IMR-90 (cell line): ENCODE results near the gene AJAP1. TPM values are rescaled to one million over a fixed set of nuclear protein-coding genes. Genes with fewer than 3 reads are reported as not detected.

Source experiments
- ATAC-seq: fragments of 200-7000 bp; cut with Tn5 transposase; 2 replicates; pipeline ENCODE4 v1.9.1; 2020; ENCODE audit warnings: low read depth, mild to moderate bottlenecking, moderate library complexity
- BruUV-seq: library from RNA; stranded (reverse); fragments of 400-500 nt; replicated peaks from 2 replicates; lab custom pipeline; 2021; lab: Mats Ljungman, UMichigan
- CTCF ChIA-PET: fragments of 300-600 bp; formaldehyde crosslinking; extraction: SDS; loops from one replicate; lab custom pipeline; 2021; ENCODE audit warnings: antibody characterized with exemption; lab: Yijun Ruan, JAX
- POLR2A ChIA-PET: fragments of 300-600 bp; sonication (Branson Sonifier 250); formaldehyde crosslinking; loops from one replicate; lab custom pipeline; 2022; ENCODE audit warnings: antibody characterized with exemption; ENCODE audit not compliant: unreplicated experiment; lab: Charles Lee
- DNase-seq: peaks from one replicate; pipeline ENCODE4 v3.0.0; 2013
- H2AFZ ChIP-seq: replicated peaks from 2 replicates; pipeline ENCODE3; 2013; ENCODE audit warnings: low read length, mild to moderate bottlenecking; ENCODE audit not compliant: poor library complexity
- H2AK5ac ChIP-seq: 2 replicates; pipeline ENCODE4 v1.6.1; 2013; ENCODE audit warnings: low read depth, low read length, inconsistent platforms
- H2AK9ac ChIP-seq: replicated peaks from 2 replicates; pipeline ENCODE3; 2013; ENCODE audit warnings: mild to moderate bottlenecking, low read depth, low read length, moderate library complexity; ENCODE audit not compliant: poor library complexity
- H2BK120ac ChIP-seq: 2 replicates; pipeline ENCODE4 v1.6.1; 2013; ENCODE audit warnings: low read depth, low read length, inconsistent platforms
- H2BK15ac ChIP-seq: 3 replicates; pipeline ENCODE4 v1.6.1; 2013; ENCODE audit warnings: low read depth, low read length, inconsistent platforms
- H2BK20ac ChIP-seq: 2 replicates; pipeline ENCODE4 v1.6.1; 2013; ENCODE audit warnings: low read depth, mild to moderate bottlenecking, inconsistent platforms, low read length, moderate library complexity
- H2BK5ac ChIP-seq: 2 replicates; pipeline ENCODE4 v1.6.1; 2013; ENCODE audit warnings: mild to moderate bottlenecking, low read depth, low read length, inconsistent platforms; ENCODE audit not compliant: poor library complexity, severe bottlenecking
- H3K14ac ChIP-seq: replicated peaks from 2 replicates; pipeline ENCODE4 v1.6.1; 2013; ENCODE audit warnings: low read depth, low read length, inconsistent platforms
- H3K18ac ChIP-seq: 2 replicates; pipeline ENCODE4 v1.6.1; 2013; ENCODE audit warnings: low read depth, low read length, control low read depth
- H3K23ac ChIP-seq: 2 replicates; pipeline ENCODE4 v1.6.1; 2013; ENCODE audit warnings: low read depth, low read length, inconsistent platforms
- H3K27ac ChIP-seq: 2 replicates; pipeline ENCODE4 v1.5.1; 2013; ENCODE audit warnings: mild to moderate bottlenecking, control low read depth, low read length; ENCODE audit not compliant: insufficient read depth
- H3K27me3 ChIP-seq: 2 replicates; pipeline ENCODE4 v1.6.1; 2013; ENCODE audit warnings: low read length; ENCODE audit not compliant: control insufficient read depth, insufficient read depth
- H3K36me3 ChIP-seq: 2 replicates; pipeline ENCODE4 v1.6.1; 2013; ENCODE audit warnings: low read length, mixed read lengths; ENCODE audit not compliant: control insufficient read depth, insufficient read depth
- H3K4ac ChIP-seq: 2 replicates; pipeline ENCODE4 v1.6.1; 2013; ENCODE audit warnings: low read depth, low read length, inconsistent platforms
- H3K4me1 ChIP-seq: 2 replicates; pipeline ENCODE4 v1.6.1; 2013; ENCODE audit warnings: low read length, mixed read lengths; ENCODE audit not compliant: control insufficient read depth, insufficient read depth
- H3K4me2 ChIP-seq: 2 replicates; pipeline ENCODE4 v1.6.1; 2013; ENCODE audit warnings: low read depth, mild to moderate bottlenecking, control low read depth, low read length, moderate library complexity
- H3K4me3 ChIP-seq: 2 replicates; pipeline ENCODE4 v1.5.1; 2013; ENCODE audit warnings: low read depth, mild to moderate bottlenecking, control low read depth, low read length, moderate library complexity; ENCODE audit not compliant: insufficient read depth
- H3K56ac ChIP-seq: 2 replicates; pipeline ENCODE4 v1.6.1; 2013; ENCODE audit warnings: low read length, inconsistent platforms; ENCODE audit not compliant: insufficient read depth; ENCODE audit errors: extremely low read depth
- H3K79me1 ChIP-seq, 2 experiments: 2 replicates each; pipeline ENCODE4 v1.6.1; 2013; ENCODE audit warnings: low read length in 2 of 2, inconsistent platforms in 1 of 2, low read depth in 1 of 2
- H3K9ac ChIP-seq: 2 replicates; pipeline ENCODE4 v1.6.1; 2013; ENCODE audit warnings: low read depth, low read length, control low read depth
- H3K9me1 ChIP-seq: 2 replicates; pipeline ENCODE4 v1.6.1; 2013; ENCODE audit warnings: low read length, inconsistent platforms; ENCODE audit not compliant: insufficient read depth
- H3K9me3 ChIP-seq: 2 replicates; pipeline ENCODE4 v1.6.1; 2013; ENCODE audit warnings: low read length; ENCODE audit not compliant: control insufficient read depth, insufficient read depth
- H4K20me1 ChIP-seq: 2 replicates; pipeline ENCODE4 v1.6.1; 2013; ENCODE audit warnings: low read length, inconsistent platforms; ENCODE audit not compliant: insufficient read depth
- H4K5ac ChIP-seq: 2 replicates; pipeline ENCODE4 v1.6.1; 2013; ENCODE audit warnings: mild to moderate bottlenecking, low read depth, low read length, control low read depth
- H4K8ac ChIP-seq, 2 experiments: 2 replicates each; pipeline ENCODE4 v1.6.1; 2013; ENCODE audit warnings: low read depth in 2 of 2, low read length in 2 of 2, control low read depth in 1 of 2, inconsistent platforms in 1 of 2
- H4K91ac ChIP-seq: 2 replicates; pipeline ENCODE4 v1.6.1; 2013; ENCODE audit warnings: low read depth, low read length, inconsistent platforms; ENCODE audit not compliant: insufficient read depth
- BHLHE40 ChIP-seq: fragments of 150-350 bp; IDR thresholded peaks from 2 replicates; pipeline ENCODE4 v1.6.1; 2016; ENCODE audit warnings: mild to moderate bottlenecking, low read depth, low read length
- CEBPB ChIP-seq: IDR thresholded peaks from 2 replicates; pipeline ENCODE4 v1.6.1; 2012; ENCODE audit warnings: low read depth, low read length, improper control_type of control experiment
- CHD1 ChIP-seq: IDR thresholded peaks from 2 replicates; pipeline ENCODE4 v1.6.1; 2012; ENCODE audit warnings: low read depth, low read length, improper control_type of control experiment
- FOS ChIP-seq: fragments of 150-350 bp; IDR thresholded peaks from 2 replicates; pipeline ENCODE4 v1.6.1; 2016; ENCODE audit warnings: low read depth, low read length
- MAFK ChIP-seq: IDR thresholded peaks from 2 replicates; pipeline ENCODE4 v1.6.1; 2012; ENCODE audit warnings: low read depth, low read length, improper control_type of control experiment
- MAZ ChIP-seq: IDR thresholded peaks from 2 replicates; pipeline ENCODE4 v1.6.1; 2012; ENCODE audit warnings: low read depth, mild to moderate bottlenecking, low read length, improper control_type of control experiment, moderate library complexity, borderline replicate concordance
- MXI1 ChIP-seq: IDR thresholded peaks from 2 replicates; pipeline ENCODE4 v1.6.1; 2012; ENCODE audit warnings: low read depth, mild to moderate bottlenecking, low read length, moderate library complexity, borderline replicate concordance
- NFE2L2 ChIP-seq: fragments of 150-350 bp; IDR thresholded peaks from 2 replicates; pipeline ENCODE4 v1.6.1; 2016; ENCODE audit warnings: low read depth, mild to moderate bottlenecking, low read length
- POLR2A ChIP-seq: IDR thresholded peaks from 2 replicates; pipeline ENCODE4 v1.6.1; 2012; ENCODE audit warnings: mild to moderate bottlenecking, low read depth, low read length
- RAD21 ChIP-seq: IDR thresholded peaks from 2 replicates; pipeline ENCODE4 v1.6.1; 2012; ENCODE audit warnings: low read length, improper control_type of control experiment
- RCOR1 ChIP-seq: IDR thresholded peaks from 2 replicates; pipeline ENCODE4 v1.6.1; 2012; ENCODE audit warnings: mild to moderate bottlenecking, low read length, improper control_type of control experiment; ENCODE audit not compliant: insufficient replicate concordance
- RFX5 ChIP-seq: IDR thresholded peaks from 2 replicates; pipeline ENCODE4 v1.8.0; 2012; ENCODE audit warnings: low read depth, mild to moderate bottlenecking, low read length, moderate library complexity
- SMC3 ChIP-seq: fragments of 150-350 bp; IDR thresholded peaks from 2 replicates; pipeline ENCODE4 v1.6.1; 2016; ENCODE audit warnings: low read depth, mild to moderate bottlenecking, antibody characterized with exemption, low read length, moderate library complexity
- WGBS, 2 experiments: methylation state at CpG; one replicate each; pipeline versions ENCODE4 v1.1.5 to v1.1.7; 2013; ENCODE audit warnings: missing lambda C conversion rate in 2 of 2; ENCODE audit not compliant: insufficient read length in 1 of 2; ENCODE audit errors: extremely low coverage in 2 of 2; 5-methylcytosine and 5-hydroxymethylcytosine counted together
- dilution Hi-C: fragments of 300-500 bp; cut with HindIII; formaldehyde crosslinking; loops from one replicate; pipeline ENCODE4 v1.14.3; 2018; ENCODE audit warnings: low sequenced_read_pairs; ENCODE audit not compliant: unreplicated experiment
- in situ Hi-C: fragments of 300-500 bp; cut with MboI; formaldehyde crosslinking; loops from 3 replicates; pipeline ENCODE4 v1.14.3; 2019; ENCODE audit warnings: low sequenced_read_pairs, inconsistent platforms, mixed read lengths
- intact Hi-C: fragments of 100-400 bp; cut with micrococcal nuclease; formaldehyde crosslinking; loops from 2 replicates; pipeline ENCODE4 v1.10.0; 2022
- polyA plus RNA-seq, 3 experiments: library from polyadenylated mRNA; depleted of rRNA; stranded (reverse); fragments of >200 nt; gene quantifications; 2 replicates each; pipeline ENCODE4 v1.2.3, GENCODE V29; 2012; ENCODE audit warnings: low replicate concordance in 1 of 3
- total RNA-seq: library from RNA; depleted of rRNA; stranded (reverse); fragments of >200 nt; gene quantifications from 2 replicates; pipeline ENCODE4 v1.2.3, GENCODE V29; 2012
- TF ChIP-seq, protein P1 (sequence below): fragments of 150-350 bp; IDR thresholded peaks from 2 replicates; pipeline ENCODE4 v1.6.1; 2017; ENCODE audit warnings: mild to moderate bottlenecking, antibody characterized with exemption, low read length, low read depth
- TF ChIP-seq, protein P2 (sequence below): fragments of 150-350 bp; IDR thresholded peaks from 2 replicates; pipeline ENCODE4 v1.6.1; 2016; ENCODE audit warnings: low read depth, mild to moderate bottlenecking, low read length, moderate library complexity, borderline replicate concordance

Gene AJAP1
- total and polyA plus RNA-seq, 2 of the 4 experiments (the other 2 are of a cell fraction) = under 0.01 to 0.02 TPM

DNA sequence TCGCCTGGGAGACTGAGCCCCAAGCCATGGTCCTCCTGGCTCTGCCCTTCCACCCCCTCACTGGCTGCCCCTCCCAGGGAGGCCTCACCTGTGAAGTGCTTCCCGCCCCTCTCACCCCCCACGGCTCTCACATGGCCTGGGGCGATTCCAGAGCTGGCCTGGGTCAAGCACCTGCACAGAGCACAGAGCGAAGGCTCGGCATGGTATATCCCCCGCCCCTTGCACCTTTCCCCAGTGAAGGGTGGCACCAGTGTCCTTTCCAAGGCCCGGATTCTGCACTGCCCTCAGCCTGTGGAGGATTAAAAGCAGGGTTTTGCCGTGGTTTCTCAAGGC is 1.1 kb upstream of the AJAP1 start (continued):
- TF ChIP-seq SMC3 (no peak), CHD1 (no peak)

DNA sequence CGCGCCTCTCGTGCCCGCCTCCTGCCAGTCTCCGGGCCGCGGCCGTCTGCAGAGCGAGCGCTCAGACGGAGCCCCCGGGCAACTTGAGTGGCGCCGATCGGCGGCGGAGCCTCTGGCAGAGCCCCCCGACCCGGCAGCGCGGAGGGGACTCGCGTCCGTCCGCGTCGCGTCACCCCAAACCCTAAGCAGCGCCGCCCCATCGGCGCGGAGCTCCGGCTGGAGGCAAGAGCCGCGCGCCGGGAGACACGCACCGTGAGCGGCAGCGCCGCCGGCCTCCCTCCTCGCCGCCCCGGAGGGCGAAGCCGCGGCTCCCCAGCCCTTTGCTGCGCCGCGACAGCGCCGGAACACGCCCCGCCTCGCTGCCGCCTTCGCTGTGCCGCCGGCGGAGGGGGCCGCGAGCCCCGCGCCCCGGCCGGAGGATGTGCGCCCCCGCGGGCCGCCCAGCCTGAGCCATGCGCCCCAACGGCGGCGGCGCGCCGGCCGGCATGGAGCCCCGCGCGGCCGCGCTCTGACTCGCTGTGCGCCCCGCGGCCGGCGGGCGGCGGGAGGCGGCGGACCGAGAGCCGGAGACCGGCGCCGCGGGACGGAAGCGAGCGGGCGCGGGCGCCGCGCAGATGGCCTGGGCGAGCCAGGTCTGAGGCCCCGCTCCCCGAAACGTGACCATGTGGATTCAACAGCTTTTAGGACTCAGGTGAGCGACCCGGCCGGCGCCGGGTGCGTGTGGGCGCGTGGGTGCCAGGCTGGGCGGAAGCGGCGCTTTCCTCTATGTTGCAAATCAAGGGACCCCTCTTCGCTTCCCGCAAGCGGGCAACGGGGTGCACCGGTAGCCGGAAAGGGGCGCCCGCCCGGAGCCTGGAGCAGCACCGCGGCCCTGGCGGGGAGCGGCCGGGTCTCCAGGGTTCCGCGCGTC is 610 bp downstream of the AJAP1 start:
- no peak overlapping the region for H2BK20ac ChIP-seq
- no peaks in the 10 kb centered on the region for H3K9me1 ChIP-seq
- no peak overlapping the region for H2BK5ac ChIP-seq
- no peak overlapping the region for H3K23ac ChIP-seq
- no peaks in the 10 kb centered on the region for H3K36me3 ChIP-seq
- POLR2A ChIA-PET = no interaction called here
- H3K4me2 ChIP-seq = no peak overlapping the region
- H2AK5ac ChIP-seq = no peak overlapping the region
- H3K9me3 ChIP-seq = no peaks in the 10 kb centered on the region
- H2AFZ ChIP-seq = no peak overlapping the region
- H4K8ac ChIP-seq = no peak overlapping the region
- H4K20me1 ChIP-seq = no peaks in the 10 kb centered on the region
- H3K18ac ChIP-seq = no peak overlapping the region
- no TSS peak for BruUV-seq
- no peak for TF ChIP-seq MAZ
- no peak for TF ChIP-seq FOS
- TF ChIP-seq, protein P1, sequence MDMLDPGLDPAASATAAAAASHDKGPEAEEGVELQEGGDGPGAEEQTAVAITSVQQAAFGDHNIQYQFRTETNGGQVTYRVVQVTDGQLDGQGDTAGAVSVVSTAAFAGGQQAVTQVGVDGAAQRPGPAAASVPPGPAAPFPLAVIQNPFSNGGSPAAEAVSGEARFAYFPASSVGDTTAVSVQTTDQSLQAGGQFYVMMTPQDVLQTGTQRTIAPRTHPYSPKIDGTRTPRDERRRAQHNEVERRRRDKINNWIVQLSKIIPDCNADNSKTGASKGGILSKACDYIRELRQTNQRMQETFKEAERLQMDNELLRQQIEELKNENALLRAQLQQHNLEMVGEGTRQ = no peak
- TF ChIP-seq MXI1 = no peak
- TF ChIP-seq, protein P2, sequence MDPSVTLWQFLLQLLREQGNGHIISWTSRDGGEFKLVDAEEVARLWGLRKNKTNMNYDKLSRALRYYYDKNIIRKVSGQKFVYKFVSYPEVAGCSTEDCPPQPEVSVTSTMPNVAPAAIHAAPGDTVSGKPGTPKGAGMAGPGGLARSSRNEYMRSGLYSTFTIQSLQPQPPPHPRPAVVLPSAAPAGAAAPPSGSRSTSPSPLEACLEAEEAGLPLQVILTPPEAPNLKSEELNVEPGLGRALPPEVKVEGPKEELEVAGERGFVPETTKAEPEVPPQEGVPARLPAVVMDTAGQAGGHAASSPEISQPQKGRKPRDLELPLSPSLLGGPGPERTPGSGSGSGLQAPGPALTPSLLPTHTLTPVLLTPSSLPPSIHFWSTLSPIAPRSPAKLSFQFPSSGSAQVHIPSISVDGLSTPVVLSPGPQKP = no peak
- no peak for TF ChIP-seq BHLHE40
- TF ChIP-seq RAD21 = no peak
- TF ChIP-seq RFX5 = no peak
- no peak for TF ChIP-seq SMC3
- TF ChIP-seq CEBPB = no peak
- TF ChIP-seq NFE2L2 = no peak
- no peak for TF ChIP-seq RCOR1
- TF ChIP-seq MAFK = no peak
- TF ChIP-seq CHD1 = no peak
- TF ChIP-seq POLR2A = no peak
- H2AK9ac ChIP-seq = no peak overlapping the region
- CTCF ChIA-PET = no interaction called here
- H3K4me1 ChIP-seq = no peaks in the 10 kb centered on the region
- no peak overlapping the region for H4K91ac ChIP-seq
- no peak overlapping the region for H3K4ac ChIP-seq
- no peaks in the 10 kb centered on the region for H3K79me1 ChIP-seq
- H3K14ac ChIP-seq = no peak overlapping the region
- H3K4me3 ChIP-seq = no peak overlapping the region
- no peak overlapping the region for H2BK120ac ChIP-seq
- WGBS, 2 experiments = 4% methylated on average over 63 of the region's 142 CpGs; no CpG with 5 or more reads in 1 of the 2 experiments
- dilution Hi-C loops (no loop called here), intact Hi-C loops (no loop called here), in situ Hi-C loops (loop anchor here (25.0 kb wide), 1 partner anchor 1307 kb away; no protein-coding TSS in a partner anchor)
- no peak overlapping the region for H3K9ac ChIP-seq
- H2BK15ac ChIP-seq = no peak overlapping the region
- H3K27me3 ChIP-seq = peaks cover 12% of the 10 kb centered on the region
- no peak overlapping the region for H4K5ac ChIP-seq
- no peak for DNase-seq
- H3K56ac ChIP-seq = no peak overlapping the region
- no peak for ATAC-seq
- no peak overlapping the region for H3K27ac ChIP-seq
